T-helper 22 cell (primary cell): ENCODE measurements around the gene FBXO30.

ENCODE experiments used
- DNase-seq: peaks from one replicate; pipeline ENCODE4 v3.0.0-alpha.2; 2020; ENCODE audit warnings: low read depth

FBXO30 gene

GRCh38 chr6:145819994-145820393 is 5.4 kb upstream of the FBXO30 start:
- DNase-seq: no peak

GRCh38 chr6:145818796-145819195 is 4.2 kb upstream of the FBXO30 start:
- no peak for DNase-seq

GRCh38 chr6:145816392-145816791 is 1.8 kb upstream of the FBXO30 start:
- no peak for DNase-seq

- DNase-seq: no peak
Measured at GRCh38 chr6:145815309-145816274, 997 bp upstream of the FBXO30 start.

- DNase-seq: no peak
Measured at GRCh38 chr6:145814035-145814500, 527 bp downstream of the FBXO30 start.

- DNase-seq: no peak
Measured at GRCh38 chr6:145813285-145814034, 1.1 kb downstream of the FBXO30 start.

- no peak for DNase-seq
Measured at GRCh38 chr6:145811741-145812140, 2.9 kb downstream of the FBXO30 start.

GRCh38 chr6:145809785-145810184 is 4.8 kb downstream of the FBXO30 start:
- DNase-seq: no peak

GRCh38 chr6:145809211-145809610 is 5.4 kb downstream of the FBXO30 start:
- no peak for DNase-seq

GRCh38 chr6:145808239-145808638 is 6.4 kb downstream of the FBXO30 start:
- DNase-seq: no peak

- no peak for DNase-seq
Measured at GRCh38 chr6:145802141-145802540, 12.5 kb downstream of the FBXO30 start.

GRCh38 chr6:145801021-145801420 is 13.6 kb downstream of the FBXO30 start:
- no peak for DNase-seq

- DNase-seq: no peak
Measured at GRCh38 chr6:145798530-145798929, 16.1 kb downstream of the FBXO30 start.

GRCh38 chr6:145789443-145789842 is 25.2 kb downstream of the FBXO30 start:
- DNase-seq: no peak

GRCh38 chr6:145787688-145788087 is 26.9 kb downstream of the FBXO30 start:
- DNase-seq: no peak

GRCh38 chr6:145784683-145785082 is 29.9 kb downstream of the FBXO30 start:
- no peak for DNase-seq

GRCh38 chr6:145783796-145784195 is 30.8 kb downstream of the FBXO30 start:
- DNase-seq: no peak

- no peak for DNase-seq
Measured at GRCh38 chr6:145772846-145773245, 41.7 kb downstream of the FBXO30 start.

- DNase-seq: no peak
Measured at GRCh38 chr6:145765449-145765848, 49.1 kb downstream of the FBXO30 start.

- no peak for DNase-seq
Measured at GRCh38 chr6:145763742-145764141, 50.9 kb downstream of the FBXO30 start.

GRCh38 chr6:145761584-145761983 is 53.0 kb downstream of the FBXO30 start:
- no peak for DNase-seq

- no peak for DNase-seq
Measured at GRCh38 chr6:145758113-145758512, 56.5 kb downstream of the FBXO30 start.

- DNase-seq: no peak
Measured at GRCh38 chr6:145756170-145756662, 58.4 kb downstream of the FBXO30 start.
